ENCODE data around the gene RPS23.

Gene RPS23

DNA sequence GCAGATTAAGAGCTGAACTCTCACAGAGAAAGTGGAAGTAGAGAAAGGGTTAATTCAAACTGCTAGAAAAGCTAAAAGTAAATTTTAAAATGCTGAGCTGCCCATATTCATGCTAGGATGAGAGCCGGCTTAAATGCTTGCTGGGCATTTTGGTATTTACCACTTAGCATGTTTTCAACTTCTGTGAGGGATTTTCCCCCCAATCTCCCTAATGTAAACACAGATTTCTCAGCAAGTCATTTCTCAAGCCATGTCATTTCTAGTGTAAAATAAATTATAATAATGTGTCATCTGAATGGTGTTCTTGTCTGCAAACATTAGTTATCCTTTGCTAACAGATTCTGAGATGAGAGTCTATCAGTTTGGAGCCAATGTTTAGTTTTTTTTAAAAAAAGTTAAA, 22.3 kb downstream of the RPS23 start:
- FAIRE-seq: no peak

DNA sequence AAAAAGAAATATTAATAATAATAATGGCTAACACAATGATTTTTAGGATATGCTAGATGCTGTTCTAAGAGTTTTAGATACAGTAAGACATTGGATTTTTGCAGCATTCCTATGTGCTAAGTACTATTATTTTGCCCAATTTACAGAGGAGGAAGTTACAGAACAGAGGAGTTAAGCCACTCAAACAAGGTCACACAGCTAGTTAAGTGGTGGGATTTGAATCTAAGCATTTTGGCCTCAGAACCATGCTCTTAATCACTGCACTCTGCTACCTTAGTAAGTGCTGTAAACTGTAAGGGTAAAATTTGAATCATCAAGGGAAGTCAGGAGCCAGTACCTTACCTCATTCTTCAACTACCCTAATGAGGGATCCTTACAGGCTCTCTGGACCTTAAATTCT, 25.4 kb downstream of the RPS23 start:
- FAIRE-seq (no peak), DNase-seq (ENCODE audit: extremely low spot score, insufficient read length, low read depth) (no peak)

More for the DNA sequence above, 22.3 kb downstream of the RPS23 start:
- no peak for DNase-seq (ENCODE audit: extremely low spot score, insufficient read length, low read depth)

DNA sequence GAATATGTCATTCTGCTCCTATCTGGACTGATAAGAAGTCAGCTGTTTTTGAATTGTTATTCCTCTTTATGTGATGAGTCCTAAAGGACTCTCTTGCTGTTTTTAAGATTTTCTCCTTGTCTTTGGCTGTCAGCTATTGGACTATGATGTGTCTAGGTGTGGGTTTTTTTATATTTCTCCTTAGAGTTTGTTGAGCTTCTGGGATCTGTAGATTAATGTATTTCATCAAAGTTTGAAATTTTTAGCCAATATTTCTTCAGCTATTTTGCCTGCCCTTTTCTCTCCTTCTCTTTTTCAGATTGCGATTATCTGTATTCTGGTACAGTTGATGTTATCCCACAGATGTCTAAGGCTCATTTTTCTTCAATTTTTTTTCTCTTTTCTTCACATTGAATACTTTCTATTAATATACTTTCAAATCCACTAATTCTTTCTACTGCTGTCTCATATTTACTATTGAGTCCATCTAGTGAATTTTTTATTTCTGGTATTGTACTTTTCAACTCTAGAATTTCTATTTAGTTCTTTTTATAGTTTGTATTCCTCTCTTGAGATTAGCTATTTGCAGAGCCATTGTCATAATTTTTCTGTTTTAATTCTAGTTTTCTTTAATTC, 31.1 kb downstream of the RPS23 start:
- no peak for DNase-seq (ENCODE audit: extremely low spot score, insufficient read length, low read depth)
- no peak for FAIRE-seq

DNA sequence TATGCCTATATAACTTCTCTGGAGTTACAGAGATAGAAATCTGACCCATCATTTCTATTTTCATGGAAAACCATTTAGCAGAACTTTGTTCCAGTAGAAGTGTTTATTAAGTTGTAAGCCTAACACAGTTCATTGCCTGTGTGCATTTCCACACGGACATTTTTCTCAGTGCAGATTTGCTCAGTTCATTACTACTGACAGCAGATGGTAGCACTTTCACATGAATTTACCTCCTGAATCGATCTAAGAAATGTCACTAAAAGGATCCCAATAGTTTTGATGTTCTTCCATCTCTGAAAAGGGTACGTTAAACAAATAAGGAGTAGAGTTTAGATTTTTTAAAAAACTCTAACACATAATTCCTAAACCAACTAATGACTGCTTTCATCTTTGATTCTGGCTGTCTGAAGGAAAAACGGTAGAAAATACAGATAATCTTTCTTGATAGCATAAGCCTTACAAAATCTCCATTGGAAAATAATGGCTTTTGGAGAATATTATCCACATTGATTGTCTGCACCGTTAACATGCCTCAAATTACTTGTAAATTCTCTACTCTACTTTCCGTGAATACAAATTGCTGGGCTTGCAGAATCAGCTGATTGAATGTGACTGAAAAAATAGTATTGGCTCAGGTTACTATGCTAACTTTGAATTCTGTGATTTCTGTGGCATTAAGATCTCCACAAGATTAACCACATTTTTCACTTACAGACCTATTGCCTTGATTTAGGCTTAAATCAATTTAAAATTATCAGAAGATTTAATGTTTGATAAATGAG, 33.1 kb downstream of the RPS23 start:
- DNase-seq (ENCODE audit: extremely low spot score, insufficient read length, low read depth): no peak
- FAIRE-seq: no peak

DNA sequence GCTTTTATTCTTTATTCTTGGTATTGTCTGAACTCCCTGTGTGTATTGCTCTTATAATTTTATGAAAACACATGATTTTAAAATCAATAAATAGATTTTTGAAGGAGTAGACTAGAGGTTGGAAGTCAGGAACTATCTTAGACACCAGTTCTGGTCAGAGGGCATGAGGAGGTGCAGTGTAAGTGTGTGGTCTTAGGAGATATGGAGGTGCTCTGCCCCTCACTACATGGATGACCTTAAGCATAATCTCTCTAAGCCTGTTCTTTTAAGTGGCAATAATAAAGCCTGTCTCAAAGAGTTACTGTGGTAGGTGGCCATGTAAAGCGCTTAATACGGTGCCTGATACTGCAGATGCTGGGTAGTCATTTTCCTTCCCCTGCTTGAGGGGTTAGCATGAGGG, 34.0 kb downstream of the RPS23 start:
- DNase-seq (ENCODE audit: extremely low spot score, insufficient read length, low read depth): no peak
- no peak for FAIRE-seq

DNA sequence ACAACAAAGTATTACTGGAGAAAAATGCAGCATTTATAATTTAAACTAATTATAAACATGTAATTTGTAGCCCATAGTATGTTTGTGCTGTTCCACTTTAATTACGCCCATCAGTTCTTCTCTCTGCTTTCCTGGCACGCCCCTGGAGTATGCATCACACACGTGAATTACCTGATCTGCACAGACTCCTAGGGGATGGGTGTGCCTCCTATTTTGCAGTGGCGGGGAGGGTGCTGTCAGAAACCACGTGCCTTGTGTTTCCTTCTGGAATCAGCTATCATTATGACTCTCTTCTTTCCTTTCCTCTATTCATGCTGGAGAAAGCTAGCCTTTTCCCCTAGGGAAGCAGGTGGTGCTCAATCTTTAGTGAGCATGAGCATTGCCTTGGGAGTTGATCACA, 43.3 kb downstream of the RPS23 start:
- DNase-seq (ENCODE audit: extremely low spot score, insufficient read length, low read depth): no peak
- no peak for FAIRE-seq

DNA sequence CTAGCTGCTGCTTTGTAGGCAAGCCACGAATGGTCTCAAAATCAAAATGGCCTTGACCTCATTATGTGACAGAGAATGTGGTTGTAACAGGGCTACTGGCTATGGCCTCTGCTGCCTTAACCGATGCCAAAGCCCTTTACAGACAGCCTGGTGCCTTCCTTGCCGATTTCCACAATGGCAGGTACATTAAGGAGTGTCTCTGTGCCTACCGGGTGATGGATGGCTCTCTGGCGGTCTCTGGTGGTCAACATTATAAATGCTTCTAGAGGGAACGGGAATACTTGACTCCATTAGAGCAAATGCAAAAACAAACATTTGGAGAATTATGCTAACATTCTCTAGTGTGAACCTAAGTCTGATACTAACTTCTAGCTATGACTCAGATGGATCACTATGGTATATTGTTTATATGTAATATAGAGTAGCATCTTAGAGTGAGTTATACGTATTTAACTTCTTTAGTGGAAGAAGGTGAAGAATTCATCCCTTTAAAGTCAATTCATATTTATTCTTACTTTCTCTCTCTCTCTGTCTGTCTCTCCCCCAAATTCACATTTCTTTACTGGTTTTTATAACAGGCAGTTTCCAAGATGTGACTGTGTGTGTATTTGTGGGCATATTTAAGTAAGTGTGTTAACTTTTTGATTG, 52.5 kb downstream of the RPS23 start:
- DNase-seq (ENCODE audit: extremely low spot score, insufficient read length, low read depth) (peak; percentile 23), FAIRE-seq (peak; percentile 87)

Data from GM18507 (cell line).